GM10248 (cell line): ENCODE data around the gene POLR1E.

ENCODE experiments used
- CTCF ChIA-PET: fragments of 300-600 bp; sonication (Branson Sonifier 250); formaldehyde crosslinking; extraction: SDS; loops from one replicate; lab custom pipeline; 2021; ENCODE audit warnings: antibody characterized with exemption; lab: Yijun Ruan, JAX
- POLR2A ChIA-PET: fragments of 350-650 bp; sonication (Branson Sonifier 250); formaldehyde crosslinking; extraction: SDS; loops from one replicate; lab custom pipeline; 2020; ENCODE audit warnings: antibody characterized with exemption; lab: Yijun Ruan, JAX
- DNase-seq: peaks from one replicate; pipeline ENCODE4 v3.0.0; 2012; ENCODE audit errors: extremely low spot score
- CTCF ChIP-seq: IDR thresholded peaks from 2 replicates; pipeline ENCODE4 v1.5.1; 2012; ENCODE audit warnings: mild to moderate bottlenecking, low read depth; ENCODE audit errors: extremely low read depth, missing control alignments, control extremely low read depth

The POLR1E gene

GRCh38 chr9:37547328-37547878, 61.7 kb downstream of the POLR1E start:
- ChIA-PET POLR2A (no interaction called here), CTCF (interaction anchor here (1.3 kb wide), 1 partner anchor 15 kb away, joined by 3 read pairs; no protein-coding TSS in a partner anchor)
- TF ChIP-seq CTCF, result no peak
- DNase-seq, result no peak

GRCh38 chr9:37549527-37549926, 63.8 kb downstream of the POLR1E start:
- DNase-seq, result no peak

GRCh38 chr9:37550781-37551180, 65.0 kb downstream of the POLR1E start:
- ChIA-PET POLR2A (no interaction called here), CTCF (no interaction called here)
- no peak for DNase-seq
- no peak for TF ChIP-seq CTCF

More at GRCh38 chr9:37549527-37549926, 63.8 kb downstream of the POLR1E start:
- ChIA-PET POLR2A (interaction anchor here (0.6 kb wide), 2 partner anchors 146 to 1931 kb away, joined by 3 to 5 read pairs; partner anchors contain the start of gene CD72), CTCF (interaction anchor here (0.7 kb wide), 1 partner anchor 26 kb away, joined by 3 read pairs; no protein-coding TSS in a partner anchor)
- no peak for TF ChIP-seq CTCF

GRCh38 chr9:37551468-37551867, 65.7 kb downstream of the POLR1E start:
- no peak for DNase-seq
- no peak for TF ChIP-seq CTCF
- POLR2A ChIA-PET, result no interaction called here
- CTCF ChIA-PET, result no interaction called here

GRCh38 chr9:37551888-37552287, 66.1 kb downstream of the POLR1E start:
- CTCF ChIA-PET, result no interaction called here
- no peak for TF ChIP-seq CTCF
- POLR2A ChIA-PET, result no interaction called here
- no peak for DNase-seq
